Psoas muscle (tissue), 8 donors: Measurements from ENCODE around the gene ARMS2. TPM values are rescaled to one million over a fixed set of nuclear protein-coding genes. Genes with fewer than 3 reads are reported as not detected.
A peak's percentile ranks its signal among the peaks of the same experiment; 100 is the strongest.

Source experiments
- ATAC-seq, 4 donors: fragments of 200-7000 bp; cut with Tn5 transposase; one replicate each; pipeline ENCODE4 v1.9.1; 2020; ENCODE audit warnings: moderate library complexity in 3 of 4, mild to moderate bottlenecking in 2 of 4
- DNase-seq, 2 donors: peaks; one replicate each; pipeline ENCODE4 v3.0.0-alpha.2; 2020
- H3K27ac ChIP-seq: fragments of 200-600 bp; one replicate; pipeline ENCODE4 v1.8.0; 2022
- H3K27me3 ChIP-seq, 3 donors: fragments of 200-600 bp in 1 of 3; one replicate each; pipeline versions ENCODE4 v1.6.1 to v1.8.0; 2013 to 2022; ENCODE audit warnings: low read length in 2 of 3, mild to moderate bottlenecking in 2 of 3, moderate library complexity in 1 of 3; ENCODE audit not compliant: insufficient read depth in 3 of 3
- H3K36me3 ChIP-seq, 2 donors: fragments of 200-600 bp in 1 of 2; one replicate each; pipeline versions ENCODE4 v1.6.1 to v1.8.0; 2013 to 2022; ENCODE audit warnings: low read depth in 1 of 2, mild to moderate bottlenecking in 1 of 2, moderate library complexity in 1 of 2; ENCODE audit not compliant: insufficient read depth in 1 of 2
- H3K4me1 ChIP-seq: fragments of 200-600 bp; one replicate; pipeline ENCODE4 v1.8.0; 2022
- H3K4me3 ChIP-seq: fragments of 200-600 bp; one replicate; pipeline ENCODE4 v1.8.0; 2022; ENCODE audit warnings: mild to moderate bottlenecking
- H3K9me3 ChIP-seq: fragments of 200-600 bp; one replicate; pipeline ENCODE4 v1.8.0; 2022
- WGBS, 3 donors: extraction: QIAGEN DNeasy Blood & Tissue Kit; methylation state at CpG; one replicate each; pipeline versions ENCODE4 v1.1.6 to v1.1.7; 2013; 5-methylcytosine and 5-hydroxymethylcytosine counted together
- intact Hi-C, 2 donors: fragments of 100-400 bp; cut with DNase I; formaldehyde crosslinking; loops; one replicate each; pipeline versions ENCODE4 v1.11.0 to v1.14.2; 2022
- polyA plus RNA-seq, 3 donors: library from polyadenylated mRNA; stranded (reverse); fragments of 200-250 nt; gene quantifications; one replicate each; pipeline ENCODE4 v1.2.3, GENCODE V29; 2013
- total RNA-seq, 4 donors: library from RNA; stranded (reverse); fragmentation: NEBNext Ultra II Directional in 2 of 4; extraction: Animal tissue kit (Norgen Biotek cat#: 25700) in 2 of 4; gene quantifications; one replicate each; pipeline versions ENCODE4 v1.2.1 to v1.2.4, GENCODE V29; 2021 to 2023
- TF ChIP-seq, protein P1 (sequence below): fragments of 200-600 bp; IDR thresholded peaks from one replicate; pipeline ENCODE4 v1.8.0; 2022; ENCODE audit warnings: antibody characterized with exemption
- donor health status: healthy with polysubstance abuse.
- donor health status: DM: no; HTN: no; CAD: no; lungs with moderate emphysema.
- donor health status: Bipolar disorder and iron deficiency.
- donor health status: healthy.
- donor health status: DM: yes; HTN: yes; CAD: no.
- donor health status: DM: no; HTN: no; CAD: no.
- donor health status: DM: no; HTN: no; CAD: no.
- donor health status: DM: yes; HTN: yes; CAD: no.

The ARMS2 gene
- total and polyA plus RNA-seq, 7 donors: 0.47 TPM; not detected in 6

DNA sequence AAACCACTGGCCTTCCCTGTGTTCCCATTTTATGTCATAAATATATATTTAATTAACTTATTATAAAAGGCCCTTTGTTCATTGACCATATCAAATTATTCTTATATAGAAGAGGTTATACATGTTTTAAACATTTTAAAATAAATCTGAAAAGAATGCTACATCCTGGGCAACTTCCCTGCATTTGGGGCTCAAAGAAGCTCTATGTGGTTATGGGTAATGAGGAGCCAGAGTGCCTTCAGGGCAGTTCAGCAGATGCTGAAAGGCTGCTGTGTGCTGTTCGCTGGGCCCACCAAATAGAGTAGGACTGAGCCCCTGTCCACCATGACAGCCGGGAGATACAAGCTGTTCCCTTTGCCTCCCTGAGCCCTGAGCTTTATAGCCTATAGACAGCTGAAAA, 42.8 kb downstream of the ARMS2 start:
- ATAC-seq: no peak
- Histone ChIP-seq H3K4me1 (peaks cover 8% of the 10 kb centered on the region), H3K4me3 (no peak overlapping the region), H3K9me3 (no peaks in the 10 kb centered on the region), H3K36me3 (no peaks in the 10 kb centered on the region), H3K27ac (no peak overlapping the region), H3K27me3 (no peaks in the 10 kb centered on the region)
- TF ChIP-seq, protein P1, sequence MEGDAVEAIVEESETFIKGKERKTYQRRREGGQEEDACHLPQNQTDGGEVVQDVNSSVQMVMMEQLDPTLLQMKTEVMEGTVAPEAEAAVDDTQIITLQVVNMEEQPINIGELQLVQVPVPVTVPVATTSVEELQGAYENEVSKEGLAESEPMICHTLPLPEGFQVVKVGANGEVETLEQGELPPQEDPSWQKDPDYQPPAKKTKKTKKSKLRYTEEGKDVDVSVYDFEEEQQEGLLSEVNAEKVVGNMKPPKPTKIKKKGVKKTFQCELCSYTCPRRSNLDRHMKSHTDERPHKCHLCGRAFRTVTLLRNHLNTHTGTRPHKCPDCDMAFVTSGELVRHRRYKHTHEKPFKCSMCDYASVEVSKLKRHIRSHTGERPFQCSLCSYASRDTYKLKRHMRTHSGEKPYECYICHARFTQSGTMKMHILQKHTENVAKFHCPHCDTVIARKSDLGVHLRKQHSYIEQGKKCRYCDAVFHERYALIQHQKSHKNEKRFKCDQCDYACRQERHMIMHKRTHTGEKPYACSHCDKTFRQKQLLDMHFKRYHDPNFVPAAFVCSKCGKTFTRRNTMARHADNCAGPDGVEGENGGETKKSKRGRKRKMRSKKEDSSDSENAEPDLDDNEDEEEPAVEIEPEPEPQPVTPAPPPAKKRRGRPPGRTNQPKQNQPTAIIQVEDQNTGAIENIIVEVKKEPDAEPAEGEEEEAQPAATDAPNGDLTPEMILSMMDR: no peak
- WGBS, 3 donors: 94 to 100% (median 96%) methylated on average over 2 of the region's 2 CpGs
- no peak for DNase-seq
- intact Hi-C loops: no loop called here

DNA sequence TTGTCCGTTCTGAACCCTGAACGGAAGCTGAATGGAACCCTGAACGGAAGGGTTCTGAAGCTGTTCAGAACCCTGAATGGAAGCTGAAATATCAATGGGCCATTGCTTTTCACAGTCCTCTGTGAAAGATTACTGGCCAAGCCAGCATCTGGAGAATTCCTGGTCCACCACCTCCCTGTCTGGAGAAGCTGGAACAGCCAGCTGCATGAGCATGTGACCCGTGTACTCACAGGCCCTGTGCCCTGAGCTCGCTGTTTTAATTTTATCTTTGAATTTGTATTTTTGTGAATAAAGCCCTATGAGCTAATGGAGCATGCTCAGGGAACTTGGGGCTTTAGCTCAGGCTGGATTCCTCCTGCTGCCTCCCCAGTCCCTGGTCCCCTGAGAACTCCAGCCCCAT, 44.1 kb downstream of the ARMS2 start:
- intact Hi-C loops: no loop called here
- DNase-seq: no peak
- Histone ChIP-seq H3K36me3 (no peaks in the 10 kb centered on the region), H3K27me3 (no peaks in the 10 kb centered on the region), H3K4me1 (peaks cover 8% of the 10 kb centered on the region), H3K27ac (peak overlapping the region; percentile 15), H3K4me3 (no peak overlapping the region), H3K9me3 (no peaks in the 10 kb centered on the region)
- peak in 2 of 4 donors; percentile 31 to 52 for ATAC-seq
- 69 to 77% (median 70%) methylated on average over 5 of the region's 5 CpGs for WGBS, 3 donors
- TF ChIP-seq, protein P1: no peak

- Histone ChIP-seq H3K9me3 (no peaks in the 10 kb centered on the region), H3K27ac (peak overlapping the region; percentile 15), H3K4me1 (peaks cover 8% of the 10 kb centered on the region), H3K4me3 (no peak overlapping the region), H3K27me3 (no peaks in the 10 kb centered on the region), H3K36me3 (no peaks in the 10 kb centered on the region)
- TF ChIP-seq, protein P1: no peak
- intact Hi-C loops: no loop called here
- no peak for DNase-seq
- ATAC-seq: no peak
- WGBS, 3 donors: 60 to 72% (median 68%) methylated on average over 8 of the region's 8 CpGs
Observed at GRCh38 chr10:122499012-122499411, 44.6 kb downstream of the ARMS2 start.

DNA sequence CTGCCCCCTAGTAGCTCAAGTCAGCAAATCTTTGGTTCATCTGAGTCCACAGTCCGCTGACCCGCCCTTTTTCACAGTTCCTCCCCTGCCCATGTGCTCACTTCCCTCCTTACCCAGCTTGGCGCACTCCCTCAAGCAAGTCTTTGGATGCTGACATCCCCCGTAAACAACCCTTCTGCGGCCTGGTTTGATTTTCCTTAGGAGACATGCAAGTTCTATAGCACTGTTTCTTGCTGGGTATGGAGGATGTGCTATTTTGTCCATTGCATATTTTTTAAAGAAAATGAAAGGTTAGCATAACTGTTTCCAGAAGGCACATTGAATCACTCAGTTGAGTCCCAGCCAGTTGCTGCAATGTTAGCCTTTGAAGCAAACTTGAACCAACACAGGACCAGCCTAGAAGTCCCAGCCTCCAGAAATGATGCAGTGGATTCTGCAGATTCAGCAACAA, 45.1 kb downstream of the ARMS2 start:
- peak overlapping the region; percentile 15 for H3K27ac ChIP-seq

DNA sequence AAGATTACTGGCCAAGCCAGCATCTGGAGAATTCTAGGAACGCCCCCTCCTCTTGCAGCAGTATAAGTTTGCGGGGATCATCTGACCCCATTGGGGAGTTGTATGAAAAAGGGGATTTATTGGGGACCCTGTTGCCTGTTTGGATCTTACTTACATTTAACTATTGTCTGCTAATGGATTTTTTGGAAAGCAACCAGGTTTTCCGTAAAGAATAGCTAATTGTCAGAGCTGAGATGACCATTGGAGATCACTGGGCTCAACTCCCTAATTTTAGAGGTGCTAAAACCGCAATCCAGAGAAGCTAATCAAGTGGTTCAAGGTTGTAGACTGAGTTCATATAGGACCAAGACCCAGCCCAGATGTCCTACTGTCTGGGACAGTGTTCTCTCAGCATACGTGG, 45.7 kb downstream of the ARMS2 start:
- ATAC-seq: no peak
- intact Hi-C loops: no loop called here
- Histone ChIP-seq H3K4me1 (peaks cover 8% of the 10 kb centered on the region), H3K4me3 (no peak overlapping the region), H3K27me3 (no peaks in the 10 kb centered on the region), H3K36me3 (no peaks in the 10 kb centered on the region), H3K27ac (no peak overlapping the region), H3K9me3 (no peaks in the 10 kb centered on the region)
- no peak for DNase-seq
- WGBS, 3 donors: 74 to 76% (median 74%) methylated on average over 5 of the region's 5 CpGs
- TF ChIP-seq, protein P1: no peak

More for the DNA sequence above, 45.1 kb downstream of the ARMS2 start:
- peaks cover 8% of the 10 kb centered on the region for H3K4me1 ChIP-seq
- TF ChIP-seq, protein P1: no peak
- DNase-seq: peak in 1 of 2 donors; percentile 34
- 47 to 62% (median 50%) methylated on average over 5 of the region's 5 CpGs for WGBS, 3 donors
- intact Hi-C loops: no loop called here
- no peaks in the 10 kb centered on the region for H3K9me3 ChIP-seq
- no peaks in the 10 kb centered on the region for H3K36me3 ChIP-seq
- no peaks in the 10 kb centered on the region for H3K27me3 ChIP-seq
- peak; percentile 21 to 47 (median 42) for ATAC-seq
- no peak overlapping the region for H3K4me3 ChIP-seq
